HuH-7.5 (cell line): ENCODE measurements around the gene CHRM4.
"Not testable (repeated sequence)": the region's sequence is repeated elsewhere in the genome, so short reads cannot be mapped to it uniquely, and the experiment has no call there.

Experiments
- DNase-seq: peaks from one replicate; pipeline ENCODE4 v3.0.0; 2011; ENCODE audit warnings: low spot score

CHRM4 gene

GRCh38 chr11:46381819-46382645, 9.5 kb downstream of the CHRM4 start:
- DNase-seq, result peak; percentile 70

GRCh38 chr11:46381048-46381818, 10.3 kb downstream of the CHRM4 start, which contains the start of gene MDK:
Gene MDK (plus strand): TSS chr11:46381669. CDS start chr11:46382058, 389 bp downstream.
- peak; percentile 57 for DNase-seq

DNA sequence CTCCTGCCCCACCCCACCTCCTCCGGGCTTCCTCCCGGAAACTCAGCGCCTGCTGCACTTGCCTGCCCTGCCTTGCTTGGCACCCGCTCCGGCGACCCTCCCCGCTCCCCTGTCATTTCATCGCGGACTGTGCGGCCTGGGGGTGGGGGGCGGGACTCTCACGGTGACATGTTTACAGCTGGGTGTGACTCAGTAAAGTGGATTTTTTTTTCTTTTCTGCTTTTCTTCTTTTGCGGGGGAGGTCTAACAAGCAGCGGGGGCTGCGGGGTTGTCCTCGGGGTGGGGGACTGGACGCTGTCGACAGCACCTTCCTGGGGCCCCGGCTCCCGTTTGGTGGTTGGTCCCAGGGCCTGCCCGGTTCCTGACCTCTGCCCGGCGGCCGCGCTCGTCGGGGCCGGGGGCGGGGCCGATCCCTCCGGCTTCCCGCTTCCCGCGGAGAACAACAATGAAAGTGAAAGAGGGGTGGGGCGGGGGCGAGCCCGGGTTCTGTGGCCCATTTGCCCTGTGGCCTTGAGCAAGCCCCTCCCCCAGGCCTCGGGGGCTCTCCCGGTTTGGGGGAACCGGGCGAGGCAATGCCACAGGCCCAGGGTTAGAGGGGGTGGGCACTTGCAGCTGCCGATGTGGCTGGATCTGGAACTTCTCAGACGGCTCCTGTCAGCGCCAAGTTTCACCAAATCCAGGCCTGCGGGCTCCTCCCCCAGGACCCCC, 11.1 kb downstream of the CHRM4 start:
- peak; percentile 79 for DNase-seq

- peak; percentile 80 for DNase-seq
These were observed 11.9 kb downstream of the CHRM4 start for GRCh38 chr11:46379482-46380293.

- DNase-seq, result no peak
These were observed 12.6 kb downstream of the CHRM4 start for GRCh38 chr11:46378811-46379481.

DNA sequence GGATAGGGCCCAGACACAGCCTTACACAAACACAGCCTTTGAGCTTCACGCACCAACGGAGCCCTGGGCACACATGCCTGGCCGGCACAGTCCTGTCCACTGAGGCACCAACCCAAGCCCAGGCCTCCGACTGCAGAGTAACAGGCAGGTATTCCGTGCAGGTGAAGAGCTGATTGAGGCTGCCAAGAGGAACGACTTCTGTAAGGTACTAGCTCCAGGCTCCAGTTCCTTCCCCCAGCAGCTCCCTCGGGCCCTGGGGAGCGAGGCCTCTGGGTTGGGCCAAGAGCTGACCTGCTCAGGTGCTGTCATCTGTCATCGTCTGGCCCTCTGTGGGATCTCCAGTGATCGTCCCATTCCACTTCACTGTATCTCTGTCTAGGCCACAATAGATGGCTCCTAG, 13.3 kb downstream of the CHRM4 start:
- DNase-seq, result no peak

DNA sequence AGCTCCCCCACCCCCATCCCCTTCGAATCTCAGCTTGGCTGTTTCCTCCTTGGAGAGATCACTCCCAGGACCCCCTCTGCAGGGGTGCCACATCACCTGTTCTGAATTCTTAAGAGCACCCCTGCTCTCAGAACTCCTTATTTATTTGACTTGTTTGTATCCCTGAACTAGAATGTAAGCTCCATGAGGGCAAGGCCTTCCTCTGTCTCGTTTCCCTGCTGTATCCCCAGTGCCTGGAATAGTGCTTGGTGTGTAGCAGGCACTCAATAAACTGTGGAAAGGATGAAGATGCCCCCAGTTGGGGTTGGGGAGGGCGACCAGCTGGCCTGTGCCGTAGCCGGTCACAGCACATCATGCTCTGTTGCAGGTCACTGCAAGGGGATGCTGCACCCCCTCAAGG, 13.7 kb downstream of the CHRM4 start:
- no peak for DNase-seq

GRCh38 chr11:46377290-46377689, 14.3 kb downstream of the CHRM4 start:
- DNase-seq, result no peak

DNA sequence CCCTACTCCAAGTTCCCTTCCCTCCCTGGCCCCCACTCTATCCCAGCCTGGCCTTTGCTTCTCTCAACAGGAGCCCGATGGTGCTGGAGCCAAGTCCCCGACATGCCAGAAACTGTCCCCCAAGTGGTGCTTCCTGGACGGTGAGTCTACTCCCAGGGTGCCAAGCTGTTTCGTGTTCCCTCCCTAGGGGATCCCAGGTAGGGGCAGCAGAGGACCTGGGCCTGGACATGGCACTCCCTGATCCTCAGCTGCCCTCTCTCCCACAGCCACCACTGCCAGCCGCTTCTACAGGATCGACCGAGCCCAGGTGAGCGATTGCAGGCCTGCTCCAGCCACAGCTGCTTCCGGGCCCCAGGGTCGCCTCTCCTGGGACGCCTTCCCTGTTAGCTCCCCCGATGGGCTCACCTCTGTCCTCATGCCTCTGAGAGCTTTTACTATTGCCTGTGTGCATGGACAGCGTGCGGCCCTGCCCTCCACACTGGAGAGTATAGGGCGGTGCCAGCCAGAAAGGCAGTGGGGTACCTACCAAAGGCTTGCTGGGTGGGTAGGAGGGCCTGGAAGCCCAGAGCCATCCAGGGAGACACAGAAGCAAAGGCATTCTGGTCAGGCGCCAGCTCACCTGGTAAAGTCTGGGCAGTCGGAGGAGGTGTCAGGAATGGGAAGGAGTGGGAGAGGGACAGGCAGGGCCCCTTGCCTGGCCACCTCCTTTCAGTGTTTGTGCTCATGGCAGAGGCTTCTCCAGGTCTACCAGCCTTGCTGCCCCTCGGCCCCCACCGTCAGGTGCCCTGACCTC, 15.1 kb downstream of the CHRM4 start:
- no peak for DNase-seq

DNA sequence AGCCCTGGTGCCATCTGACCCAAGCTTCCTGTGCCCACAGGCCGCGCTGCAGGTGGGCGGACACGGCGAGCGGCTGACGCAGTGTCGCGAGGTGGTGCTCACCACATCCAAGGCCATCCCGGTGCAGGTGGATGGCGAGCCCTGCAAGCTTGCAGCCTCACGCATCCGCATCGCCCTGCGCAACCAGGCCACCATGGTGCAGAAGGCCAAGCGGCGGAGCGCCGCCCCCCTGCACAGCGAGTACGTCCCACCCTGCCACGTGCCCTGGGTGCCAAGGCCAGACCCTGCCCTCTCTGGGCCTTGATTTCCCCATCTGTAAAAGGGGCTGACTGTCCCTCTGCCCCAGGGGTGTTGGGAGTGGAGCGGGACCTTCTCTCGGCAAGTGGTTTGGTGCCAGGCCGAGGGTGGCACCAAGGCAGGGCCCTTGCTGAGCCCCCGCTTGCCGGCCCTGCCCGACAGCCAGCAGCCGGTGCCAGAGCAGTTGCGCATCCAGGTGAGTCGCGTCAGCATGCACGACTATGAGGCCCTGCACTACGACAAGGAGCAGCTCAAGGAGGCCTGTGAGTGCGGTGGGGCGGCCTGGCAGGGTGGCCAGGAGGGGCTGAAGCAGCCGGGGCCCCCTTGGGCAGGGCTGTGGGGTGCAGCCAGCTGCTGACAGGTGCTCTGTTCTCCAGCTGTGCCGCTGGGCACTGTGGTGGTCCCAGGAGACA, 16.0 kb downstream of the CHRM4 start:
- no peak for DNase-seq

DNA sequence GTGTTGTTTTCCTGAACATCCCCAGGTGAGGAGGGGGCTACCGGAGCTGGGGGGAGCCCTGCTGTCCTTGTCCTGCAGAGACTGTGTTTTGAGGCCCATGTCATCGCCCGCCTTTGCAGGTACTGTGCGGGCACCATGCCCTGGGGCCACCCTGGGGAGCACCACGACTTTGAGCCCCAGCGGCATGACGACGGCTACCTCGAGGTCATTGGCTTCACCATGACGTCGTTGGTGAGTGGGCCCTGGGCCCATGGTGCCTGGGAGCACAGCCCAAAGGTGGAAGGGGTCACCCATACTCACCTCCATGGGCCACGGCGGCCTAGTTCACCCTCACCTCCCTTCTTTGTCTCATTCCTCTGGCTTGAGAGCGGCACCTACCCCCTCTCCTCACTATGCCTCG, 16.8 kb downstream of the CHRM4 start:
- no peak for DNase-seq

DNA sequence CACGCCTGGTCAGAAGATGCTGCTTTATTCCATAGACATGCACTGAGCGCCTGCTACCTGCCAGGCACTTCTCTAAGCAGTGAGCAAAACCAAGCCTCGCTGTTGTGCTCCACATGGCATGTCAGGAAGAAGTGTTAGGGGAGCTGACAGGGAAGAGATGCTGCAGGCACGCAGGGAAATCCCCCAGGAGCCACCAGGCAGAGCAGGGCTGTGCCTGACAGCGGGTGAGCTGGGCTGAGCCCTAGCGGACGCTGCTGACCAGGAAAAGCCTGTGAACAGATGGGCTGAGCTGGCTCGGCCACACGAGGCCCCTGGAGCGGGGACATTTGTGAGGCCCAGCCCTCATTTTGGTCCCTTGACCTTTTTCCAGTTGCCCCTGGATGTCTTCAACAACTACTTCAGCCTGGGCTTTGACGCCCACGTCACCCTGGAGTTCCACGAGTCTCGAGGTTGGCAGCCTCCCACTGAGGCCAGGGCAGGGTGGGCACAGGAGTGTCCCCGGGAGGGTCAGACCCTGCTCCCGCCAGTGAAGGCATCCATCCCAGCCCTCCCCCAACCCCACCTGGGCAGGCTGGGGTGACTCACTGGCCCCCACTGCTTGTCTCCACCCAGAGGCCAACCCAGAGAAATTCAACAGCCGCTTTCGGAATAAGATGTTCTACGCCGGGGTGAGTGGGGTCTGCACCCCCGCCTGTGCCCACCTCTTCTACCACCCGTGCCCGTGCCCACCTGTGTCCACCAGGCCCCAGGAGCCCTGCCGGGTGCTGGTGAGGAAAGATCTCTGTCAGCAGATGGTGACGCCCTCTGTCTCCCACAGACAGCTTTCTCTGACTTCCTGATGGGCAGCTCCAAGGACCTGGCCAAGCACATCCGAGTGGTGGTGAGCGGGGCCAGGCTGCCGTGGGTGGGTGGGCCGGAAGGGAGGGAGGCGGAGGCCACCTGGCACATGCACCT, 17.5 kb downstream of the CHRM4 start:
- no peak for DNase-seq

DNA sequence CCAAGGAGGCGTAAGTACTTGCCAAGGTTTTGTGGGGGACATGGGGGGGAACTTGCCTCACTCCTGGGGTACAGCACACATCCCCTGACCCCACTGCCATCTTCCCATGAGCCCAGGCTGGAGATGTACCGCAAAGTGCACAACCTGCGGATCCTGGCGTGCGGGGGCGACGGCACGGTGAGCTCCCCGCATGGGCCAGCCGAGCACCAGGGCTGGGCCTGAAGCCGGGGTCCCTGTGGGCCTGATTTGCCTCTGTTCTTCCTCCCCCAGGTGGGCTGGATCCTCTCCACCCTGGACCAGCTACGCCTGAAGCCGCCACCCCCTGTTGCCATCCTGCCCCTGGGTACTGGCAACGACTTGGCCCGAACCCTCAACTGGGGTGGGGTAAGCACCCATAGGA, 19.1 kb downstream of the CHRM4 start:
- not testable (repeated sequence) for DNase-seq

DNA sequence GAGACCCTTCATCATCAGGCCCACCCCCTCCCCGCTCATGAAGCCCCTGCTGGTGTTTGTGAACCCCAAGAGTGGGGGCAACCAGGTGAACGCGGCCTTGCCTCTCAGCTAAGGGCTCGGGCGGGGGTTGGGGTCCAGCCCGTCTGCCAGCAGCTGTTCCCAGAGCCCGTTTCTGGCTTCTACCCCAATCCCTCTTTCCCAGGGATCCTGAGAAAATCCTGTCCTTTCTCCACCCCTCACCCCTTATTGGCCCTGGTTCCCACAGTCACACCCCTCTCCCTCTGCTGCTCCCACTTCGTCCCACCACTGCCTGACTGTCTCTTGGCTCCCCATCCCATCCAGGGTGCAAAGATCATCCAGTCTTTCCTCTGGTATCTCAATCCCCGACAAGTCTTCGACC, 19.5 kb downstream of the CHRM4 start:
- DNase-seq, result no peak

- DNase-seq, result not testable (repeated sequence)
These were observed 20.3 kb downstream of the CHRM4 start for GRCh38 chr11:46371262-46371661.

DNA sequence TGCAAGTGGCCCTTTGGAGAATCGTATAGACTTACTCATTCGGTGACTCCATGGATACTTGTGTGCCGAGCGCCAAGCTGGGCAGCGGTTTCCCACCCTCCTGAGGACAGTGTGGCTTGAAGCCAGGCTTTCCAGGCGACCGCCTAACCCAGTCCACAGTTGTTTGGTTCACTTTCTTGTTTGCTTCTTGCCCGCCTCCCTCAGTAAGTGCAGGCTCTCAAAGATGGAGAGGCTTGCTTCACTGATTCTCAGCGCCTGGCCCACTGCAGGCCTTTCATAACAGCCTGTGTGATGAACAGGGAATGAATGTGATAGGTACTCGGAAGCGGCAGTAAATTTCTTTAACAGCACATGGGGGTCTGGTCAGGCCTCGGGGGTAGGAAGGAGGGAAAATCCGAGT, 21.3 kb downstream of the CHRM4 start:
- no peak for DNase-seq

GRCh38 chr11:46369458-46370152, 22.0 kb downstream of the CHRM4 start:
- peak; percentile 89 for DNase-seq

DNA sequence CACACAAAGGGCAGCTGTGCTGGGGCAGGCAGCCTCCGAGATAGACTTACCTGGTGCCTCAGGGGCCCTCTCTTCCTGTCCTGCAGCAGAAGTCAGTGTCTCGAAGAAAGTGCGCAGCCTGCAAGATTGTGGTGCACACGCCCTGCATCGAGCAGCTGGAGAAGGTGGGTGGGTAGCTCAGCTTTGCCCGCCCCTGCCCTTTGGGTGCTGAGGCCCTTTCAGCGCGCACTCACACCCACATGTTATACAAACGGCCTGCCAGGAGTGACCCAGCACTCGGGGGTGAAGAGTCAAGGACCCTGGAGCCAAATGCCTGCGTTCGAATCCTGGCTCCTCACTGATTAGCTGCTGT, 23.7 kb downstream of the CHRM4 start:
- DNase-seq, result no peak
